Stimulated activated CD4-positive, alpha-beta T cell treated with anti-CD3 and anti-CD28 coated beads, Interleukin-2, amount 100 ng/mL, for 48 hours (primary cell): ENCODE measurements around the gene CYB5D1.

Experiments used
- DNase-seq, 2 donors: peaks; one replicate each; pipeline ENCODE4 v3.0.0-alpha.2; 2020

Gene CYB5D1

DNA sequence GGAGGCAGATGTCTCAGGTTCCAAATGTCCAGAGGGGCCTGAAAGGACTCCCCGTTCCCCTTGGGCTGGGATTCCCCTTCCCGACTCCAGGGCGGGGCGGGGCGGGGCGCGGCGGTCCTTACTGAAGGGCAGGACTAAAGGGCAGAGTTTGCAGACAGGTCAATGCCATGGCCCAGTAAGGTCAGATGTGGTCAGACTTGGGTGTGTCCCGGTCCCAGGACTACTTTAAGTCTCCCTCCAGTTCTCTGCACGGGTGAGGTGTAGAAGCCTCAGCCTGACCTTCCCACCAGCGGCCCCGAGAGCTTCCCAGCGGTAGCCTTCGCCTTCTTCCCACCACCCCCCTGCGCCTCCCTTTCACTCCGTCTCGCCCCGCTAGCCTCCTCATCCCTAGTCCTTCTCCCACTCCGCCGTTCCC, 23.3 kb upstream of the CYB5D1 start:
- DNase-seq: peak in 1 of 2 donors; percentile 39

- DNase-seq: peak; percentile 82
Observed at GRCh38 chr17:7834957-7835813, 22.6 kb upstream of the CYB5D1 start.

- no peak for DNase-seq
Observed at GRCh38 chr17:7835814-7836595, 21.8 kb upstream of the CYB5D1 start.

- peak; percentile 46 to 58 for DNase-seq
Observed at GRCh38 chr17:7836596-7837407, 21.0 kb upstream of the CYB5D1 start.

GRCh38 chr17:7837408-7838088, 20.3 kb upstream of the CYB5D1 start:
- no peak for DNase-seq

DNA sequence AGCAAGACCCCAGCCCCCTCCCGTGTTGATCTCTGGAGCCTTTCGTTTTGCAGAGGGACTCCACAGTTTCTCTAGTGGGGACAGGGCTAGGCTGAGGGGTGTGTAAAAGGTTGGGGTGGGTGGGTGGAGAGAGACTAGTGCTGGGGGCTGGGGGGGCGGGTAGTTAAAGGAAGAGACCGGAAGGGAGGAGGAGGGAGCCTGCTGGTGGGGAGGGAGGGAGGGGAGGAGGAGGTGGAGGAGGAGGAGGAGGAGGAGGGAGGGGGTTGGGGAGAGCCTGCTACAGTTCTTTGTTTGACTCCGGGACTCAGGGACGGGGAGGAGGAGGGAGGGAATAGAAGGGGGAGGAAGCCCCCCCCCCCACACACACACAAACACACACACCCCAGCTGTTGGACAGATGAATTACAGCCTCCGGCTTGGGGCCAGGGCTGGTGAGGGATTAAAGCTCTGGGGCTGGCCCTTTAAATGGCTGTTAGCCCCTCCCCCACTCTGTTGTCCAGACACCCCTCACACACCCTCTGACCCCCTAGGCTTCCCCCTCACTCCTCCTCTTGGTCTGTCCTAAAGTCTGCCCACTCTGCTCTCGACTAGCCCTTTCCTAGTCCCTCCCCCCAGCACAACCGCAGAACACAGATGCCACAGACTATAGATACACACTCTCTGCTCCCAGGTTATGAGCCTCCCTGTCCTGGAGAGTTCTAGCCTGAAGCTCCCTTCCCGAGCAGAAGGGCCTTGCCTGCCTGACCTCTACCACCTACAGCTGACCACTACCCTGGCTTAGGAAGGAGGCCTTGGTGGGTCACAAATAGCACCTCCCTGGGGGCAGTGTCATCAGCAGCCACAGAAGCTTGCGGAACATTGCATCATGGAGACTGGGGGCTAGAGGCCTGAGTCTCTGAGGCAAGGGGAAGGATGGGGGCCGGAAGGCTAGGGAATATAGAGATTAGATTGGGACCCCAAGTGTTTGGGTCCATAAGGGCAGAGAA, 19.4 kb upstream of the CYB5D1 start:
- DNase-seq: no peak

DNA sequence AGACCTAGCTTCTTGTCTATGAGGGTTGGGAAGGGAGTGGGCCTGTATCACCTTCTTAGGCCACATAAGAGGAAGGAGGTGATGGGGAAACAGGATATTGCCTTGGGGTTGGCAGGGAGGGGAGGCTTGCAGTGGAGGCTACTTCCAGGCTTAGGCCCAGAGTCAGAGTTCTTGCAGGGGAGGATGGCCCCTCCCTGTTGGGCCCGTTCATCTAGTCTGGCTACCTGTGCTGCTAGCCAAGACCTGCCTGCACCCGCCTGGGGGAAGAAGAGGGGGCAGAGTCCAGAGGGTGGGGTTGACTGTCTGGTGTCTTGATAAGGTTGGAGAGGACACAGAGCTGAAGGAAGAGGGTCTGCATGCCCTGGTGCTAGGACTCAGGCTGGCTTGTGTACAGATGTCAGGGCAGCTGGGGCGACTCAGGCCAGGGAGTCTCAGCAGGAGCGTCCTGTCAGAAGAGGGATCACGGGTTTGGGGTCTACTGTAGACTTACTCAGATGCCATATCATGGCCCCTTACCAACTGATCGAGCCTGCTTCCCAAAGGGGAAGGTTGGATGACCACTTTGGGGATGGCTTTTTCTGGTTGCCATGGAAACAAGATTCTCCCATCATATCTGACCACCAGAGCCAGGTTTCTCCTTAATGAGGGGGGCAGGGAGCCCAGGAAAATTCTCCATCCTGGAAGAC, 18.5 kb upstream of the CYB5D1 start:
- DNase-seq: no peak

DNA sequence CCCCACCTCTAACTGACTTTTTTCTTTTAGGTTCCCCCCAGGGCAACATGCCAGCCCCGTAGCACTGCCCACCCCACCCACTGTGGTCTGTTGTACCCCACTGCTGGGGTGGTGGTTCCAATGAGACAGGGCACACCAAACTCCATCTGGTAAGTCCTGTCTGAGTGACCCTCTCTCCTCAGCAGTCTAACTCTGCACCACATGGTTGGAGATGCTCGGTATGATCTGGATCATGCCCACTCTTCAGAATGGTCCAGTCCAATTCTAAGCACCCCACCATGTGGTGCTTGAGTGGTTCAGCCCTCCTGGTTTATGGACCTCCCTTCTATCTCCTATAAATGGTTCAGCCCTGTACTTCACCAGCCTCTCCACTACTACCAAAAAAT, 17.9 kb upstream of the CYB5D1 start:
- DNase-seq: no peak

GRCh38 chr17:7840441-7840840, 17.4 kb upstream of the CYB5D1 start:
- no peak for DNase-seq

DNA sequence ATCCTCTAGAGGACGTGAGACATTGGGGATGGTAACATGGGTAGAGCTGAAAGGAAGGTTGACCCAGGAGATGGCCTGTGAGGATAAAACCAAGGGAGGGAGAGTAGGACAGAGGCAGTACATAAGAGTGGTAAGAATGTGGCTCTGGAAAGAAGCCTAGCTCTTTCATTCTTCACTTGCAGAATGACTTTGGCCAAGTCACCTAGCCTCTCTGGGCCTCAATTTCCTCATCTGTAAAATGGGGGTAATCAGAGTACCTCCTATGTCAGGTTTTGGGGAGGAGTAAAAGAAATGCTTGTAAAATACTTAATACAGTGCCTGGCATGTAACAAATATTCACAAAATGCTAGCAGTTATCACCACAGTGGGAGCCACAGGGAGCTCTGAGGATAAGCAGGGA, 16.9 kb upstream of the CYB5D1 start:
- DNase-seq: no peak

DNA sequence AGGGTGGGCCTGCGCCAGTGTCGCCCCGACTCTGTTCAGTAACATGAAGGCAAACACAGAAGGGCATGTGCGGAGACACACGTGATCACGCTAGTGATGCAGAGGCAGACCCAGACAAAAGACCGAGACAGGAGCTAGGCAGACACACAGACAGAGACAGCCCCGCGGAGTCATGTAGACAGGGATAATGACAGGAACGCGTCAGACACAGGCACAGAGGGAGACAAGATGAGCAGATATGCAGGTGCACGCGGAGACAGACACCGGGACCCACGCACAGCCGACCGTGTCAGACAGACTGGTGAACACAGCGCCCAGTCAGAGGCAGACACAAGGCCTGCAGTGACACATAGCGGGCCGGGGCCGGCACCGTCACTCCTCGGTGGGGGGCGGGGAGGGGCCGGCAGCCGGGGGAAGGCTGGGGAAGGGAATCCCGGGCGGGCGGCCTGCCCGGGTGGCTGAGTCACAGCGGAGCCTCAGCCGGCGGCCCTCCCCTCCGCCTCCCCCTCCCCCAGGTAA, 16.3 kb upstream of the CYB5D1 start:
- DNase-seq: peak; percentile 84 to 89

DNA sequence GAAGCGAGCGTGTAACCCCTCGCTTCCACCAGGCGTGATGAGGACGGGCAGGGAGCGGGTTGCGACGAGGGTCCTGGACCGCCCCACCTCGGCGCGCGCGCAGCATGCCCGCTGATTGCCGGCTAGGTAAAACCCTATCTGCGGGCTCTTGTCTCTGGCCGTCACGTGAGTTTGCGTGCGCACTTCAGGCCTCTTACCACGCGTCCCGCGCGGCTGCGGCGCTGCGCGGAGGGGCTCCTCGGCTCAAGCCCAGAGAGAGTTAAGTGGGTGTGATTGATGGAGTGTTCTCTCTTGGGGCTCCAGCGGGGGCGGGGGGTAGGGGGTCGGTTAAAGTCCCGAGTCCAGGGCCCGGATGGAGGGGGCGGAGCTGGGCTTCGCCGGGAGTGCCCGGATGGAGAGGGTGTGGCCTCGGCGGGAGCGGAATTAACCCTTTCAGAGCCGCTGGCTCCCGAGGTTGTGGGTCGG, 15.9 kb upstream of the CYB5D1 start:
- peak; percentile 77 to 80 for DNase-seq

DNA sequence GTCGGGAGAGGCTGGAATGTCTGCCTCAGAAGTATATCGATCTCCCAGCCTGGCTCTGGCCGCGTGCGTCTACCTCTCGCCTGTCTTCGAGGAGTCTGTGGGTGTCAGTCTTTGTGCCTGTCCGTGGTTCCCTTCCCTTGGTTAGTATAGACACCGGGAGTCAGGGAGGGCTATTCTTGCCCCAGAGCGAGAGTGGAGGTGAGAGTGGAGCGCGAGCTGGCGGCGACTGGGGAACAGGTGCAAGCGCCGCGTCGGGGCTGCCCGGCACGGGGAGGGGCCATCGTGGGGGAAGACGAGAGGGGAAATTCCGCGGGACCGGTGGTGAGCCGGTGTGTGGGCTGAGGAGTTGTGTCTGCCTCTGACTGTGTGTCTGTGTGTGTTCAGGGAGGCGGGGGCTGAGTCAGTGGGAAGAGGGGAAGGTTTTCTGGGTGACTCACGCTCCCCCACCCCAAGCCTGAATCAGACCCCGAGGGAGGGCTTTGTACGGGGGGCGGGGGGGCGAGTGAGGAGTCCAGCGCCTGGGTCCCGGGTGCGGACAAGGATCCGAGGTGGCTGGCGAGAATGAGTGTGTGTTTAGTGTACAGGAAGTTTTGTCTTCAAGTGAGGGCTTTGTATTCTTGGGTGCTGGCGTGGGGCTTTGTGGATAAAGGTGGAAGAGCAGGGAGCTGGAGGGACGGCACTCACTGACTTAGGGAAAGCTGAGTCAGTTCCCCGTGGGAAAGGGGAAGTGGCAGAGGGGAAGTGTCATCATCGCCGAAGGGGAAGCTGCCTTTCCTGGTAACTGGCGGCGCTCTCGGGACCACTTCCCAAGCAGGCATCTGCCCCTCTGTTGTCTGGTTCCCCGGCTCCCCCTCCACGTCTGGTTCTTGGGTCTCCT, 15.2 kb upstream of the CYB5D1 start:
- peak; percentile 87 to 91 for DNase-seq

GRCh38 chr17:7843257-7843535, 14.6 kb upstream of the CYB5D1 start:
- no peak for DNase-seq

GRCh38 chr17:7843536-7844291, 14.1 kb upstream of the CYB5D1 start:
- peak; percentile 77 to 80 for DNase-seq

GRCh38 chr17:7844292-7845154, 13.3 kb upstream of the CYB5D1 start:
- peak; percentile 73 to 80 for DNase-seq

DNA sequence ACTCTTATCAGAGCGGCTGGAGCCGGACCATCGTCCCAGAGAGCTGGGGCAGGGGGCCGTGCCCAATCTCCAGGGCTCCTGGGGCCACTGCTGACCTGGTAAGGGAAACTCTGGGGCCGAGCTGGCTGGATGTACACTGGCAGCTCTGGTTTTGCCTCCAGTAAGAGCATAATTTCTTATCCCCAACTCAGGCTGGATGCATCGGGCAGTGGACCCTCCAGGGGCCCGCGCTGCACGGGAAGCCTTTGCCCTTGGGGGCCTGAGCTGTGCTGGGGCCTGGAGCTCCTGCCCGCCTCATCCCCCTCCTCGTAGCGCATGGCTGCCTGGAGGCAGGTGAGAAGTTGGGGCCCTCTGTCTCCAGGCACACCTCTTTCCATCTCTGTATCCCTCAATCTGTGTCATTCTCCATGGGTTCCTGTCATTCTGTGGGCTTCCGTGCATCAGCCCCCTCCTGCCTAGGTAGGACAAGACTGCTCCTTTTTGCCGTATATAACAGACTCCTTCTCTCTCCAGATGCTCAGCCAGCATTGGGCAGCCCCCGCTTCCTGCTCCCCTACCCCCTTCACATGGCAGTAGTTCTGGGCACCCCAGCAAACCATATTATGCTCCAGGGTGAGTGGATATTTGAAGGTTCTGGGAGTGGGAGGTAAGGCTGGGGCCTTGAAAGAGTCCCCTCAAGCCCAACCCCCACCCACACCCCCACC, 12.3 kb upstream of the CYB5D1 start:
- no peak for DNase-seq
